Coronary artery (tissue), 2 donors: Measurements from ENCODE around the gene CDIPT.
"Not testable (repeated sequence)": the region's sequence is repeated elsewhere in the genome, so short reads cannot be mapped to it uniquely, and the experiment has no call there.

Experiments used
- DNase-seq: peaks from one replicate; pipeline ENCODE4 v3.0.0-alpha.2; 2017; ENCODE audit warnings: low spot score
- H3K27ac ChIP-seq, 2 donors: fragments of 200-600 bp; sonication (generic); one replicate each; pipeline ENCODE4 v1.5.1; 2016 to 2019
- H3K4me3 ChIP-seq: fragments of 200-600 bp; sonication (generic); 2 replicates; pipeline ENCODE4 v1.5.1; 2016; ENCODE audit warnings: mild to moderate bottlenecking, moderate library complexity
- CTCF ChIP-seq: fragments of 200-600 bp; sonication (generic); IDR thresholded peaks from one replicate; pipeline ENCODE4 v1.5.1; 2019; ENCODE audit warnings: antibody characterized with exemption

CDIPT gene

GRCh38 chr16:29840240-29840639 is 22.8 kb downstream of the CDIPT start:
- no peak for TF ChIP-seq CTCF
- no peak overlapping the region for H3K4me3 ChIP-seq
- DNase-seq: no peak
- H3K27ac ChIP-seq: no peak overlapping the region

- Histone ChIP-seq H3K4me3 (no peak overlapping the region), H3K27ac (no peak overlapping the region)
- no peak for TF ChIP-seq CTCF
- no peak for DNase-seq
Measured at GRCh38 chr16:29839822-29840221, 23.2 kb downstream of the CDIPT start.

GRCh38 chr16:29837841-29838240 is 25.2 kb downstream of the CDIPT start:
- no peak for TF ChIP-seq CTCF

GRCh38 chr16:29836623-29837022 is 26.4 kb downstream of the CDIPT start:
- no peak overlapping the region for H3K4me3 ChIP-seq
- no peak for TF ChIP-seq CTCF
- no peak overlapping the region for H3K27ac ChIP-seq
- DNase-seq: no peak

More at GRCh38 chr16:29837841-29838240, 25.2 kb downstream of the CDIPT start:
- Histone ChIP-seq H3K27ac (no peak overlapping the region), H3K4me3 (no peak overlapping the region)
- DNase-seq: no peak

- H3K4me3 ChIP-seq: no peak overlapping the region
- no peak for DNase-seq
Measured at GRCh38 chr16:29835926-29836325, 27.1 kb downstream of the CDIPT start.

GRCh38 chr16:29834079-29834478 is 28.9 kb downstream of the CDIPT start:
- Histone ChIP-seq H3K27ac (no peak overlapping the region), H3K4me3 (no peak overlapping the region)
- TF ChIP-seq CTCF: no peak
- no peak for DNase-seq

More at GRCh38 chr16:29835926-29836325, 27.1 kb downstream of the CDIPT start:
- TF ChIP-seq CTCF: no peak
- H3K27ac ChIP-seq: no peak overlapping the region

- H3K4me3 ChIP-seq, DNase-seq, H3K27ac ChIP-seq: not testable (repeated sequence)
Measured at GRCh38 chr16:29833219-29833618, 29.8 kb downstream of the CDIPT start.

- no peak overlapping the region for H3K4me3 ChIP-seq
- no peak for TF ChIP-seq CTCF
- H3K27ac ChIP-seq: no peak overlapping the region
- DNase-seq: no peak
Measured at GRCh38 chr16:29831490-29831889, 31.5 kb downstream of the CDIPT start.
